Measurements from ENCODE around the gene CAMTA2. TPM values are rescaled to one million over a fixed set of nuclear protein-coding genes. Genes with fewer than 3 reads are reported as not detected.
A peak's percentile ranks its signal among the peaks of the same experiment; 100 is the strongest.

The CAMTA2 gene
- total and polyA plus RNA-seq, 9 of the 15 experiments (the other 6 are each of a cell fraction or from before 2014, with no cell fraction given) = 0.24 to 25.1 (median 6.3) TPM

- TF ChIP-seq CUX1 (CRISPR knock-in tag; IDR thresholded peaks at IDR 0.05) (no peak), ZNF436 (CRISPR knock-in tag; IDR thresholded peaks at IDR 0.05) (no peak), ZBTB34 (CRISPR knock-in tag; IDR thresholded peaks at IDR 0.05) (no peak), NFE2 (IDR thresholded peaks at IDR 0.05; ENCODE audit: low read depth) (no peak), RHOXF2B (CRISPR knock-in tag; conservative IDR thresholded peaks at IDR 0.05) (no peak), NFIX (CRISPR knock-in tag; IDR thresholded peaks at IDR 0.05; ENCODE audit: low read depth) (no peak), ZNF232 (CRISPR knock-in tag; IDR thresholded peaks at IDR 0.05) (no peak), ZNF589 (CRISPR knock-in tag; IDR thresholded peaks at IDR 0.05; ENCODE audit: low read depth) (no peak), SPI1 (IDR thresholded peaks at IDR 0.05; ENCODE audit: borderline replicate concordance, low read depth, low read length) (no peak), HMG20B (CRISPR knock-in tag; IDR thresholded peaks at IDR 0.05) (no peak), MAX (CRISPR knock-in tag; IDR thresholded peaks at IDR 0.05) (peak; percentile 47; the same call in 1 of the 2 replicates), MXD1 (CRISPR knock-in tag; IDR thresholded peaks at IDR 0.05; ENCODE audit: borderline replicate concordance, poor library complexity, severe bottlenecking) (no peak), GABPB1 (CRISPR knock-in tag; IDR thresholded peaks at IDR 0.05) (0 out of 2 replicates have a peak, but pooled peaks have one; percentile 30), ZNF133 (CRISPR knock-in tag; IDR thresholded peaks at IDR 0.05) (no peak)
- TF ChIP-seq, protein P1, sequence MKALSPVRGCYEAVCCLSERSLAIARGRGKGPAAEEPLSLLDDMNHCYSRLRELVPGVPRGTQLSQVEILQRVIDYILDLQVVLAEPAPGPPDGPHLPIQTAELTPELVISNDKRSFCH (CRISPR knock-in tag; IDR thresholded peaks at IDR 0.05) = no peak
- TF ChIP-seq, protein P1 (tag; IDR thresholded peaks at IDR 0.05) = no peak
- TF ChIP-seq, protein P2, sequence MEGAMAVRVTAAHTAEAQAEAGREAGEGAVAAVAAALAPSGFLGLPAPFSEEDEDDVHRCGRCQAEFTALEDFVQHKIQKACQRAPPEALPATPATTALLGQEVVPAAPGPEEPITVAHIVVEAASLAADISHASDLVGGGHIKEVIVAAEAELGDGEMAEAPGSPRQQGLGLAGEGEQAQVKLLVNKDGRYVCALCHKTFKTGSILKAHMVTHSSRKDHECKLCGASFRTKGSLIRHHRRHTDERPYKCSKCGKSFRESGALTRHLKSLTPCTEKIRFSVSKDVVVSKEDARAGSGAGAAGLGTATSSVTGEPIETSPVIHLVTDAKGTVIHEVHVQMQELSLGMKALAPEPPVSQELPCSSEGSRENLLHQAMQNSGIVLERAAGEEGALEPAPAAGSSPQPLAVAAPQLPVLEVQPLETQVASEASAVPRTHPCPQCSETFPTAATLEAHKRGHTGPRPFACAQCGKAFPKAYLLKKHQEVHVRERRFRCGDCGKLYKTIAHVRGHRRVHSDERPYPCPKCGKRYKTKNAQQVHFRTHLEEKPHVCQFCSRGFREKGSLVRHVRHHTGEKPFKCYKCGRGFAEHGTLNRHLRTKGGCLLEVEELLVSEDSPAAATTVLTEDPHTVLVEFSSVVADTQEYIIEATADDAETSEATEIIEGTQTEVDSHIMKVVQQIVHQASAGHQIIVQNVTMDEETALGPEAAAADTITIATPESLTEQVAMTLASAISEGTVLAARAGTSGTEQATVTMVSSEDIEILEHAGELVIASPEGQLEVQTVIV (CRISPR knock-in tag; IDR thresholded peaks at IDR 0.05; ENCODE audit: borderline replicate concordance) = no peak
These were observed 44.0 kb upstream of the CAMTA2 start (continued) for GRCh38 chr17:5031365-5032082.
